GM19239 (cell line): ENCODE results near the gene ZNF638.
"Not testable (repeated sequence)": the region's sequence is repeated elsewhere in the genome, so short reads cannot be mapped to it uniquely, and the experiment has no call there.

Experiments used
- DNase-seq: peaks from one replicate; pipeline ENCODE4 v3.0.0; 2011; ENCODE audit warnings: low spot score; ENCODE audit not compliant: insufficient read length
- FAIRE-seq: peaks from 2 replicates; lab custom pipeline; 2011; peaks lifted over from hg19 to GRCh38; lab: Jason Lieb, UNC

The ZNF638 gene

DNA sequence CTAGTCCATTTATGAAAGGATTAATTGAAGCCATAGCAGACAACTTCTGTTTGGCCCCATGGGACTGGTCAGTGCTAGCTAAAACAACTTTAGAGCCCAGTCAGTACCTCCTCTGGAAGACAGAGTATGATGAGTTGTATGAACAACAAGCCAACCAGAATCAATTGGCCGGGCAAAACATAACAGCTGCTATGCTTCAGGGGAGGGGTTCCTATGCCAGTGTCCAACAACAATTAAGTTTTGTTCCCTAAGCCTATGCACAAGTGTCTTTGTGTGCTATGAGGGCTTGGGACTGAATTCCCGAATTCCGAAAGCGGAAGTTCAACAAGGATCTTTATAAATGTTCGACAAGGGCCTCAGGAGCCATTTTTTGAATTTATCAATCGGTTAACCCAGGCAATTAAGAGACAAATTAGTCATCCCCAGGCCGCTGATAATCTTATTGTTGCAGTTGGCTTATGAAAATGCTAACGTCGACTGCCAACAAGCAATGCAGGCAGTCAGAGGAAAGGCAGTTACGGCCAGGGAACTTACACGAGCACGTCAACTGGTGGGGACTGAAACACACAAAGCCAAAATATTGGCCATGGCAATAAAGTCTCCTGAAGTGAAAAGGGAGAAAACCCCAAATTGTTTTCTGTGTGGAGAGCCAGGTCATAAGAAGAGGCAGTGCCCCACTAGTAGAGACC lies 57.9 kb downstream of the ZNF638 start:
- FAIRE-seq, result no peak
- no peak for DNase-seq

DNA sequence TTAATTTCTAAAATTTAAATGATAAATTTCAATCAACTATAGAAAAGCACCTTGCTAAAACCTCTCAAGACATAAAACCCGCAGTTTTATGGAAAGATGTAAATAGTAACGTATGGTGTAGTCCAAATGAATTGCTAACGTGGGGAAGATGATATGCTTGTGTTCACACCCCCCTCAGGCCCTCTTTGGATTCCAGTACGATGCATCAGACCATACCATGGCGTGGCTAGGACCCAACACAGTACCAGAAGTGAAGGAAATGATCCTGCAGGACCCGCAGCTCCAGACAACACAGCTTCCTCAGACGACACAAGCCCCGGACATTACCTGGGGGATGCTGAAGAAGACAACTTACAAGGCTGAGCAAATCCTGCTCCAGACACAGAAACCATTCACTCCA lies 61.6 kb downstream of the ZNF638 start:
- FAIRE-seq, result no peak
- DNase-seq, result no peak

DNA sequence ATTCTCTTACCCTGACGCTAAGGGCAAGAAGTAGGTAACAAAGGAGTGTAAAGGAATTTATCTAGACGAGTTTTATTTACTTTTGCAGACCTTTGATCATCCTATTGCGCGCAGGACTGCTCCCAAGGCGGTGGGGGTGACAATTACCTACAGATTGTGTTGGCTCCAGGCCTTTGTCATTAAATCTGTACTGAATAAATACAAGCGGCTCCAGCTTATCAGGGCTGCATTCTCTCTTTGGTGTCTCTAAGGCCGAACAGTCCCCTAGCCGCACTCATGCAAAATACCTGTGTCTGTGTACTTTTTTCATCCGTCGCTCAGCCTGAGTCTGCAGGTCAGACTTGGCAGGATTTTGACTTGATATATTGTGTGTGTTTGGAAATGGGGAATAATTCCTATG lies 63.9 kb downstream of the ZNF638 start:
- FAIRE-seq (no peak), DNase-seq (no peak)

DNA sequence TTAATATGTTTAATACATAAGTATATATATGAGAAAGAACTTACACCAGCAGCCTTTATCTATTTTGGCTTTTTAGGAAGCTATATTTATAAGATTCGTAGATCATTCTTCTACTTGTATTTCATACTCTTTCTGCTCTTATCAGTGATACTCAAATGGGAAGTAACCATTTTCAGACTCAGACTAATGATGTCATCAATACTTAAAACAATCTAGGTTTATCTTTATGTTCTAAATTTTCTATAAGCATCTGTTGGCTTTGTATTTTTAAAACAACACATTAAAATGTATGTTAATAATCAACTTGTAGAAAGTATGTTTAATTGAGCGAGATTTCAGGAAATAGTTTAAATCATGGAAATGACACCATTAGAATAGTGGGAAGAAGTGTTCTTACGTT lies 70.8 kb downstream of the ZNF638 start:
- FAIRE-seq, result no peak
- DNase-seq, result no peak

DNA sequence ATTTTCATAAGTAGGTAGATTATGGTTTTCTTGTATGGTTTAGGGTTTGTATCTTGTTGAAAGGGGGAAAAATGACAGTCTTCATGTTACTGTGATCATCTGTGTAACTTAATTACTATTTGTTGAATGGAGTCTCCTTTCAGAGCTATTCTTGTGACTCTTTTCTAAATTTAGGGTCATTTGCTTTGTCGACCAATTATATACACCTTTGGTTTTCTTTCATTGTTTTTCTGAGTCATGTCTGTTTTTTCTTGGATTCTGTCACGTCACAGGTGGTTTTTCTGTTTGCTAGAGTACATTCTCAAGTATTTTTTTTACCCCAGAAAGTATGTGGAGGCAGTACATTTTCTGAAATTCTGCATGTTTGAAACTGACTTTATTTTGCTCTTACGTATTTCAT lies 78.0 kb downstream of the ZNF638 start:
- no peak for FAIRE-seq
- no peak for DNase-seq

DNA sequence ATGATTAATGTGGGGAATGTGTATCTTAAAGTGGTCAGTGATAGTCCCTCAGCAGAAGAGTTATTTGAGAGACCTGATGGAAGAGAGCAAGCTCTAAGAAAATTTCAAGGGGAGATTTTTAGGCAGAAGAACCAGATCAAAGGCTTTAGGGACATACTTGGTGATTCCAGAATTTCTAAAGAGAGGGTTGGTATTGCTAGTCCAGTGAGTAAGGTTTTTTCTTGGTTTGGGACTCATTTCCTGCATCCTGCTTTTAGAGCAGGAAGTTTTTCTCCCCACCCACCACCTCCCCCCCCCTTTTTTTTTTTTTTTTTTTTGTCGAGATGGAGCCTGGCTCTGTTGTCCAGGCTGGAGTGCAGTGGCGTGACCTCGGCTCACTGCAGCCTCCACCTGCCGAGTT lies 79.1 kb downstream of the ZNF638 start:
- no peak for FAIRE-seq

DNA sequence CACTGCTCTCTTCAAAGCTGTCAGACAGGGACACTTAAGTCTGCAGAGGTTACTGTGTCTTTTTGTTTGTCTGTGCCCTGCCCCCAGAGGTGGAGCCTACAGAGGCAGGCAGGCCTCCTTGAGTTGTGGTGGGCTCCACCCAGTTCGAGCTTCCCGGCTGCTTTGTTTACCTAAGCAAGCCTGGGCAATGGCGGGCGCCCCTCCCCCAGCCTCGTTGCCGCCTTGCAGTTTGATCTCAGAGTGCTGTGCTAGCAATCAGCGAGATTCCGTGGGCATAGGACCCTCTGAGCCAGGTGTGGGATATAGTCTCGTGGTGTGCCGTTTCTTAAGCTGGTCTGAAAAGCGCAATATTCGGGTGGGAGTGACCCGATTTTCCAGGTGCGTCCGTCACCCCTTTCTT lies 85.3 kb downstream of the ZNF638 start:
- FAIRE-seq, DNase-seq: not testable (repeated sequence)

More for the DNA sequence above, 79.1 kb downstream of the ZNF638 start:
- DNase-seq, result no peak

DNA sequence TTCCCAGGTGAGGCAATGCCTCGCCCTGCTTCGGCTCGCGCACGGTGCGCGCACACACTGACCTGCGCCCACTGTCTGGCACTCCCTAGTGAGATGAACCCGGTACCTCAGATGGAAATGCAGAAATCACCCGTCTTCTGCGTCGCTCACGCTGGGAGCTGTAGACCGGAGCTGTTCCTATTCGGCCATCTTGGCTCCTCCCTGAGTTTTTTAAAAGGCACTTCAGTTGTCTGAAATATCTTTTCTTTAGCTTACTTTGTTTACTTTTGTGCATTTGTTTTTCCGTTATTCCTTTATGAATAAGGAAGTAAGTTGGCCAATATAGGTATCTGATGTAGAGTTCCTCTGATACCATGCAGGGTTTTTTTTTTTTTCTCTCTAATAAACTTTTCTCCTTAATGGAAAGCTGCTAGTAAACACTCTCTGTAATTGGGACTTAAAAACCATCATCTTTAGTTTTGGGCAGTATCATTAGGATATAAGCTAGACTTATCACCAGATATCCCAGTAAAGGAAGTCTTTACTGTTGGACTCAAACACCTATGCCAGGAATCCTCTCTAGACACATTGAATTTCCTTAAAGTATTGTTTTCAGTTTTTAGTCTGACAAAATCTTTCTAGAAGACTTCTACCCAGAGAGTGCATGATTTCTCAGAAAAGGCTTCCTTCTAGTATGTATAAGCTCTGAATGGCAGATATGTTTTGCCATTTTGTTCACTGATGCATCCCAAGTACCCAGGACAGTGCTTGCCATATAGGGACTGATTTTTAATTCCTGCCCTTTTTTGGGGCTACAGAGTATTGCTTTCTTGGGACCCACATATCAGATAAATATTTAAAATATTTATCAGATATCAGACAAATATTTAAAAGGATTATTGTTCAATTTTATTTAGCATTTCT lies 86.0 kb downstream of the ZNF638 start:
- FAIRE-seq (peak; percentile 74), DNase-seq (no peak)

DNA sequence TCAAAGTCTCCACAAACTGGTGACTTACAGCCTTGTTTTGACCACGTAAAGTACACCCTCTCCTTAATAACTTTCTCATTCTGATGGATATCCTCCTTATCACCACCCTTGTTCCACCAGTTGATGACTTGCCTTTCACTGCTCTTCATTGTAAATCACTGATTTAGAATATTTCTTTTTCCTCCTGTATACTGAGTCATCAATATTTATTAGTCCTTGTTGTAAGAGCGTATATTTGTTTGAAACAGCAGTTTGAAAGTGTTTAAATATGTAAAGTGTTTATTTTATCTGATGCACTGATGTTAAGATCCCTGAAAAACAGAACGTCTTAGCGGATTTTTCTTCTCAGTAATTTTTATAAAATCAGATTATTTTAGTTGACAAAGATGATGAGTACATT lies 87.6 kb downstream of the ZNF638 start:
- DNase-seq, result no peak
- FAIRE-seq, result no peak

DNA sequence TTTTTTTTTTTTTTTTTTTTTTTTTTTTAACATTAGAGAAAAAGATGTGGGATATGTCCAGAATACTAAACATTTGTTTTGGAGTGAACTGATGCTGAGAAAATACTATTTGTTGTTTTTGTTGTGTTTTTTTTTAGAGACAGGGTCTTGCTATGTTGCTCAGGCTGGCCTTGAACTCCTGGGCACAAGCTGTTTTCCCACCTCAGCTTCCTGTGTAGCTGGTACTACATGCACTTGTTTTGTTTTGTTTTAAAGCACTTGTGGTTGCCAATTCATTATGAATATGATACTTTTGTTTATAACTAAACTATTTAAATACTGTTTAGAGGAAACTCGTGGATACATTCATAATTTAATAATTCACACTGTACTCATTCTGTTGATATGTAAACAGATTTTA lies 88.4 kb downstream of the ZNF638 start:
- no peak for FAIRE-seq
- no peak for DNase-seq

DNA sequence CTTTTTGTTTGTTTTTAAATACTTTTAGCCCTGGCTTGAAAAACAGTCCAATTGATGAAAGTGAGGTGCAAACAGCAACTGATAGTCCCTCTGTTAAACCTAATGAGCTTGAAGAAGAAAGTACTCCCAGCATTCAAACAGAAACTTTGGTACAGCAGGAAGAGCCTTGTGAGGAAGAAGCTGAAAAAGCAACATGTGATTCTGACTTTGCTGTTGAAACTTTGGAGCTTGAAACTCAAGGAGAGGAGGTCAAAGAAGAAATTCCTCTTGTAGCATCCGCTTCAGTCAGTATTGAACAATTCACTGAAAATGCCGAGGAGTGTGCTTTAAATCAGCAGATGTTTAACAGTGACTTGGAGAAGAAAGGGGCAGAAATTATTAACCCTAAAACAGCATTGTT lies 91.2 kb downstream of the ZNF638 start:
- no peak for DNase-seq
- FAIRE-seq, result no peak

DNA sequence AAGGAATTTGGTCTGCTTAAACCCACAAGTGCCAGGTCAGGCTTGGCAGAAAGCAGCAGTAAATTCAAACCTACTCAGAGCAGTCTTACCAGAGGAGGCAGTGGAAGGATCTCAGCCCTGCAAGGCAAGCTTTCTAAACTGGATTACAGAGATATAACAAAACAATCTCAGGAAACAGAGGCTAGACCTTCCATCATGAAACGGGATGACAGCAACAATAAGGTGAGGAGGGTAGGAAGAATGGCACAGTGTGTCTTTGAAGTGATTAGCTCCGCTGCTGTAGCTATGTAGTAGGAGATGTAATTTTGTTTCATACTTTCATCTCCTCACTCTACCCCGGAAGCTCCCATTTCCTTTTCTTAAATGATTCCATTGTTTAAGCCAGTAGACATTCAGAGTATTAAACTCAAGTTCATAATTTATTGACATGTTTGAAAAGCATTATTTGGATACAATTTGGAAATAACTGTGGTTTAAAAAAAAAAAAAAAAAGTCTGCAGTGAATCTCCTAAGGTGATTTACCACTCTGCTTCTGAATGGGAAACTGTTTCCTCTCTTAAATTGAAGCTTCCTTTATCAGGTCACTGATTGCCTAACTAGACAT lies 92.3 kb downstream of the ZNF638 start:
- DNase-seq (no peak), FAIRE-seq (no peak)

DNA sequence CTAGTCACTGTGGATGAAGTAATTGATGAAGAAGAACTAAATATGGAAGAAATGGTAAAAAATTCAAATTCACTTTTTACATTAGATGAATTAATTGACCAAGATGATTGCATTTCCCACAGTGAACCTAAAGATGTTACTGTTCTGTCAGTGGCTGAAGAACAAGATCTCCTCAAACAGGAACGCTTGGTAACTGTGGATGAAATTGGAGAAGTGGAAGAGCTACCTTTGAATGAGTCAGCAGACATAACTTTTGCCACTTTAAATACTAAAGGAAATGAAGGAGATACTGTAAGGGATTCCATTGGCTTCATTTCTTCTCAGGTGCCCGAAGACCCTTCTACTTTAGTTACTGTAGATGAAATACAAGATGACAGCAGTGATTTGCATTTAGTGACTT lies 95.1 kb downstream of the ZNF638 start:
- DNase-seq (no peak), FAIRE-seq (no peak)

DNA sequence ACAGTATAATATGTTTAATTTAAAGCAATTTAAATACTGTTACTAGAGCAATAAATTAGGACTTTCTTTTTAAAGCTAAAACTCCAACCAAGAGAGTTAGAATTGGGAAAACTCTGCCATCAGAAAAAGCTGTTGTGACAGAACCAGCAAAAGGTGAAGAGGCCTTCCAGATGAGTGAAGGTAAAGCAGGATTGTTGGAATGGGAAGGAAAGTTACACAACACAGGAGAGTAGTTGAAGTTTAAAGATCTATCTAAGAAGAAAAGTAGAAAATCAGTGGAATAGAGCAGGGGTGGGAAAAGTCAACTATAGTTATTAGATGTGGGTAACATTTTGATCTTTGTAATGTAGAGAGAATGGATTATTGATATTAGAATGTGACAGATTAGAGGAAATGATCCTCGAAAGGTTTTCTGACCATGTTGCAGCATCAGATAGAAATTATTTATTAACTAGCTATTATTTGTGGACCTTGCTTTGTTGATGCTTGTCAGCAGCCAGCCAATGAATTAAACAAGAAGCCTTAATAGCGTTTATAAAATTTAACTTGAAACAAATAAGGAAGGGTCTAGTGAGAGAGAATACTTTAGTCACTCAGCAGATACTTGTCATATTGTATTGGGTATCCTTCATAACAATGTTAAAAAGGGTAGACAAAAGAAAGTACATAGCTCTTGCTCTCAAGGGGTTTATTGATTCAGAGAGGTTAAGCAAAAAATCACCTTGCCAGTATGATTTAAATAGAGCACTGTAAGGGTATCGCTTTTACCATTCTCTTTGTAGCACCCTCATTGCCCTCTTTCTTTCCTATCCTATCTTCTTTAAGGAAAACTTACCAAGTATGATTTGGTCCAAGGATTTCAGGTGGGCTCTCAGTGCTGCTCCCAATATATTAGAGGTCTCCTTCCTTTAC lies 97.1 kb downstream of the ZNF638 start:
- DNase-seq, result no peak
- no peak for FAIRE-seq

DNA sequence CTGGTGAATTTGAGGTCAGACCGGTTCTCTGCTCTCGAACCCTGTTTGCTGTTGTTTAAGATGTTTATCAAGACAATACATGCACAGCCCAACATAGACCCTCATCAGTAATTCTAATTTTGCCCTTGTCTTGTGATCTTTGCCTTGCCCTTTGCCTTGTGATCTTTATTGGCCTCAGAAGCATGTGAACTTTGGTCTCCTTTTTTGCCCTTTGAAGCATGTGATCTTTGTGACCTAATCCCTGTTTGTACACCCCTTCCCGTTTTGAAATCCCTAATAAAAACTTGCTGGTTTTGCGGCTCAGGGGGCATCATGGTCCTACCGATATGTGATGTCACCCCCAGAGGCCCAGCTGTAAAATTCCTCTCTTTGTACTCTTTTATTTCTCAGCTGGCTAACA lies 113.6 kb downstream of the ZNF638 start:
- DNase-seq, FAIRE-seq: not testable (repeated sequence)

DNA sequence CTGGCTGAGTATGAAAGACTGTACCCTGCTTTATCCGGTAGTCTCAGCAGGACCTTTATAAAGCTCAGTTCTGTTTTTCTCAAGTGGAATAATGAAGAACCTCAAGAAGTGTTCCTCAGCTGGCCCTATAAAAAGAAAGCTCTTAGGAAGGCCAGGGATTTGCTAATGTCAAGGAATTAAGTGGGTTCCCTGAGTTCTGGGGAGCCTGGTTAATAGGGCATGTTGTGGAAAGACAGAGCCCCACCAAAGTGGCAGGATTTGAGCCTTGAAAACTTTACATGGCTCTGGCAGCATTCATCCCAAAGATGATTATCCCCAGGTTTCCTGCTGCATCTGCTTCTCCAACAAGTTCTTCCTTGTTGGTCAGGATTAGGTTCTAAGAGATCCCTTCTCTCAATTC lies 114.9 kb downstream of the ZNF638 start:
- FAIRE-seq (no peak), DNase-seq (no peak)

DNA sequence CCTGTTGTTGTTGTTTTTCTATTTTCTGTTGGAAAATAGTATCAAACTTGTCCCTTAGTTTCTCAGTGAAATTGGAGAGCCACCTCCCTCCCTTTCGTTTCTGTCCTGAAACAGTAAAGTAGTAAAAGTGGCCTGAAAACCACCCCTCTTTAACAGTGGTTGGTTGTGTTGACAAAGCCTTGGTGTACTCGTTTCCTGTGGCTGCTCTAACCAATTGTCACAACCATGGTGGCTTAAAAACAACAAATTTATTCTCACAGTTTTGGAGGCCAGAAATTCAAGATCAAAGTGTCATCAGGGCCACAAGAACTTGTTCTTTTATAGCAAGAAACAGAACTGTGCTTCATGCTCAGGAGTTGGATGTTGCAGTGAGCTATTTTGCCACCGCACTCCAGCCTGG lies 117.8 kb downstream of the ZNF638 start:
- DNase-seq (no peak), FAIRE-seq (no peak)

DNA sequence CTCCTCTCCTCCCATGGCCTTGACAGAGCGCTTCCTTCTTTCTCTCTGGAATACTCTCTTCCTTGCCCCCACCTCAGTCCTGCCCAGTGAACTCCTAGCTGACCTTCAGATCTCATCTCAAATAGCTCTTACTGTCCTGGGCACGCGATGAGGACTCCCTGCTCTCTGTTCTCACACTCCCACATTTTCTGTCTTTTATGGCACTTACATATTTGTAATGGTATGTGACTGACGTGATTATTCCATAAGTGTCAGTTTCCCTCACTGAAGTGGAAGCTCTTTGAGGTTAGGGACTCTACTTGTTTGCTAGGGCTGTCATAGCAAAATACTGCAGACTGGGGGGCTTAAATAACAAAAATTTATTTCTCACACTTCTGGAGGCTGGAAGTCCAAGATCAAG lies 120.1 kb downstream of the ZNF638 start:
- DNase-seq (no peak), FAIRE-seq (no peak)

DNA sequence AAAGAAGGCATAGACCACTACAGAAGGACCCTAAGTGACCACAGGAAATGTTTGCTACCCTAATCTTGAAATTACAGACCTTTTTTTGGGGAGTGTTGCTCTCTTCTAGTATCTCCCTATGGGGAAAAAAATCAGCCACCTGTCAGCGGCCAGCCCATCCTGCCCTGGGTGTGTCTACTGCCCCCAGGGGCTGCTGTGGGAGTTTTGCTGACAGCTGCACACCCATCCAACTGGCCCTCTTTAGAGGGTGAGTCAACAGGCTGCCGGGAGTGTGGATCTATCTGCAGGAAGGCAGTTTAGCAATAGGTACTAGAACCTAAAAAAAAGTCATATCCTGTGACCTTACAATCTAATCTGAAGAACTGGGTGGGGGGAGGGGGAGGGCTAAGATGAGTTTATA lies 121.0 kb downstream of the ZNF638 start:
- FAIRE-seq, result no peak
- no peak for DNase-seq
